Measurements from ENCODE around the gene CACNA1B. TPM values are rescaled to one million over a fixed set of nuclear protein-coding genes. Genes with fewer than 3 reads are reported as not detected.

Gene CACNA1B
- under 0.01 TPM in 1 of 2 replicates, not detected in the other for total RNA-seq

DNA sequence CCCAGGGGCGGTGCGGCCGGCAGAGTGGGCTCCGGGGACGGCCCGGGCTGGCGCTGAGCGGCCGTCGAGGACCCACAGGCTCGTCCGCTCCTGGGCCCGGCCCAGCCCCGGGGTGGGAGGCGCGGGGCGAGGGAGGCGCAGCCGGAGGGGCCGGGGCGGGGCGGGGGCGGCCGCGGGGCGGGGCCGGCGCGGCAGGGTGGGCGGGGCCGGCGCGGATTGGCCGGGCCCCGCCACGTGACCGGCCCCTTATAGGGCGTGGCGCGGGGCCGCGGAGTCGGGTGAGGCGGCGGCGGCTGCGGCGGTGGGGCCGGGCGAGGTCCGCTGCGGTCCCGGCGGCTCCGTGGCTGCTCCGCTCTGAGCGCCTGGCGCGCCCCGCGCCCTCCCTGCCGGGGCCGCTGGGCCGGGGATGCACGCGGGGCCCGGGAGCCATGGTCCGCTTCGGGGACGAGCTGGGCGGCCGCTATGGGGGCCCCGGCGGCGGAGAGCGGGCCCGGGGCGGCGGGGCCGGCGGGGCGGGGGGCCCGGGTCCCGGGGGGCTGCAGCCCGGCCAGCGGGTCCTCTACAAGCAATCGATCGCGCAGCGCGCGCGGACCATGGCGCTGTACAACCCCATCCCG is at the start of gene CACNA1B:
Gene CACNA1B (plus strand): TSS at position 277 of the 617 bp plus-strand sequence. CDS start 152 bp downstream, at position 429.

